Cardiac fibroblast (primary cell): ENCODE data around the gene CENPV.

Source experiments
- DNase-seq, 2 donors: peaks; one replicate each; pipeline versions ENCODE4 v3.0.0 to v3.0.0-alpha.2; 2010; ENCODE audit warnings: low read depth in 2 of 2
- H3K4me3 ChIP-seq, 2 donors: replicated peaks in 1 of 2; 1 replicate in 1 of 2; 2 replicates in 1 of 2; pipeline ENCODE4 v1.5.1; 2011; ENCODE audit warnings: low read depth in 2 of 2, low read length in 2 of 2, mild to moderate bottlenecking in 2 of 2, moderate library complexity in 1 of 2
- TF ChIP-seq, protein P1 (sequence below): IDR thresholded peaks from one replicate; pipeline ENCODE4 v1.5.1; 2011; ENCODE audit warnings: low read depth, mild to moderate bottlenecking, low read length, inconsistent platforms

Gene CENPV

DNA sequence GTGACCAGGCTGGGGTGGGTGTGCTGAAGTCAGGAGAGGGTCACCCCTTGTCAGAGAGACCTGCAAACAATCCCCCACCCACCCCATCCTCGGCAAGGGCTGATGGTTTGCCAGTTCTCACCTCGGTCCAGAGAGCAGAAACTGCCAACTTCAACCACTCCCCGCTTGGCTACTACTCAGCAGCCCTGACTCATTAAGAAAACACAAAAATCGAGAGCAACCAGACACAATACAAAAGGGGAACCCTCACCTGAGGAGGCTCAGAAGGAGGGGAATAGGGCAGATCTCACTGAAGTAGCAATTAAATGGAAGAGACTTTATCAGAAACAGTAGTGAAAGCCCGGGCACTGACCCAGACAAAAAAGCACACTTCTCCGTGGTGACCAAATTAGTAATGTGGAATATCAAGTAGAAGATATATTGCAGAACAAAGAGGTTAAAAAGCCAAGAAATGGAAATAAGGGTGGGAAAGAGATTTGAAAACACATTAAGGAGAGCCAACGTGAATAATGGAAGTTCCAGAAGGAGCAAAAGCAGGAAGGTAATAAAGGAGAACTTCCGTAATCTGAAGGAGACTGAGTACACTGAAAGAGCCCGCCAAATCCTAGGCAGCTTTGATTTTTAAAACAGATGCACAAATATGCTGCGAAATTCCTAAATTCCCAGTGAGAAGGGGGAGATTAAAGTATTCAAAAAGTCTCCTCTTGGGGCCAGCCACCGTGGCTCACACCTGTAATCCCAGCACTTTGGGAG, 23.6 kb downstream of the CENPV start:
- TF ChIP-seq, protein P1, sequence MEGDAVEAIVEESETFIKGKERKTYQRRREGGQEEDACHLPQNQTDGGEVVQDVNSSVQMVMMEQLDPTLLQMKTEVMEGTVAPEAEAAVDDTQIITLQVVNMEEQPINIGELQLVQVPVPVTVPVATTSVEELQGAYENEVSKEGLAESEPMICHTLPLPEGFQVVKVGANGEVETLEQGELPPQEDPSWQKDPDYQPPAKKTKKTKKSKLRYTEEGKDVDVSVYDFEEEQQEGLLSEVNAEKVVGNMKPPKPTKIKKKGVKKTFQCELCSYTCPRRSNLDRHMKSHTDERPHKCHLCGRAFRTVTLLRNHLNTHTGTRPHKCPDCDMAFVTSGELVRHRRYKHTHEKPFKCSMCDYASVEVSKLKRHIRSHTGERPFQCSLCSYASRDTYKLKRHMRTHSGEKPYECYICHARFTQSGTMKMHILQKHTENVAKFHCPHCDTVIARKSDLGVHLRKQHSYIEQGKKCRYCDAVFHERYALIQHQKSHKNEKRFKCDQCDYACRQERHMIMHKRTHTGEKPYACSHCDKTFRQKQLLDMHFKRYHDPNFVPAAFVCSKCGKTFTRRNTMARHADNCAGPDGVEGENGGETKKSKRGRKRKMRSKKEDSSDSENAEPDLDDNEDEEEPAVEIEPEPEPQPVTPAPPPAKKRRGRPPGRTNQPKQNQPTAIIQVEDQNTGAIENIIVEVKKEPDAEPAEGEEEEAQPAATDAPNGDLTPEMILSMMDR: no peak
- no peak overlapping the region for H3K4me3 ChIP-seq
- DNase-seq: peak; percentile 47 to 61

DNA sequence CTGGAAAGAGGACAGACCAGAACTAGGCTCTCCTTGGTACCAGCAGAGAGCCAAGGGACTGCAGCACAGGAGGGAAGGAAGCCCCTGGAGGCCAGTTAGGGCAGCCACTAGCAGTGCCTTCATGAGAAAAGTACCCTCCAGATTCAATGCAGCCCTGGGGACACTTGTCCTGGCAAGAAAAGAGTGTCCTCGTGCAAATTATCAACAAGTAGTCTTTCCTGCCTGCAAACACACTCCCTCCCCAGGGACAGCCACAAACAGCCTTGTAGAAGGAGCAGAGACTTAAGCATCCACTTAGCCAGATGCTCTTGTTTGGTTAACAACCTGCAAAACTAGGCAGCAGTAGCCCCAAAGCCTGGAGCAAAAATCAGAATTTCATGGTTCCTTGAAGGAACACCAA, 24.3 kb downstream of the CENPV start:
- no peak overlapping the region for H3K4me3 ChIP-seq
- DNase-seq: peak; percentile 20 to 21
- TF ChIP-seq, protein P1: peak; percentile 24

DNA sequence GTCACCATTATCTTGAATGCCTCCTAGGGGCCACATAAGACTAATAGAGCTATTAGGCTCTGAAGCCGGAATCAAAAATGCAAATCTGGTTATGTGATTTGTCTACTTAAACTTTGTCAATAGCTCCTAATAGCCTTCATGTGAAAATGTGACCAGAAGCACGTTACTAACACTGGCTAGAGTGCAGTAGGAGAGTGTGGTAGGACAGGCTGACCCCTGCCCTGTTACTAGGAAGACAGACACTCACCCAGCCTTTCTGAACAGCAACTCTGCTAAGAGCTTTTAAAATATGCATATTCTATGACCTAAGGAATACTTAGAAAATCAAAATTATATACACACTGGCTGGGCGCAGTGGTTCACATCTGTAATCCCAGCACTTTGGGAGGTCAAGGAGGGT, 26.3 kb downstream of the CENPV start:
- DNase-seq: no peak
- TF ChIP-seq, protein P1: no peak
- H3K4me3 ChIP-seq: no peak overlapping the region

DNA sequence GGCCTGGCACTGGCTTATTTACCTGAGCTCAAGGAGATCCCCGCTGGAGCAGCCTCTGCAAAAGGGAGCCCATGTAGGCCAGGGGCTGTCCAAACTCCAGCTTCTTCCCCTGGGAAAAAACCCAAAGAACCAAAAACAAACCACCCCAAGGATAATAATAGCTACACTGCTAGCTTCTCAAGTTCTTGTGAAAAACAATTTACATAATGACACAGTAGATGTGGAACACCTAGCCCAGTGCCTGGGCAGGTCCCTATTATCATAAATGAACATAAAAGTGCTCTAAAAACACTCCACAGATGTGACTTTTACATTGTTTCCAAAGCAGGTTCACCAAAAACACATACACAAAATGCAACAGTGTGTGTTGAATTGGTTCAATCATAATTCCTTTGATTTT, 27.3 kb downstream of the CENPV start:
- no peak overlapping the region for H3K4me3 ChIP-seq
- TF ChIP-seq, protein P1: no peak
- no peak for DNase-seq

DNA sequence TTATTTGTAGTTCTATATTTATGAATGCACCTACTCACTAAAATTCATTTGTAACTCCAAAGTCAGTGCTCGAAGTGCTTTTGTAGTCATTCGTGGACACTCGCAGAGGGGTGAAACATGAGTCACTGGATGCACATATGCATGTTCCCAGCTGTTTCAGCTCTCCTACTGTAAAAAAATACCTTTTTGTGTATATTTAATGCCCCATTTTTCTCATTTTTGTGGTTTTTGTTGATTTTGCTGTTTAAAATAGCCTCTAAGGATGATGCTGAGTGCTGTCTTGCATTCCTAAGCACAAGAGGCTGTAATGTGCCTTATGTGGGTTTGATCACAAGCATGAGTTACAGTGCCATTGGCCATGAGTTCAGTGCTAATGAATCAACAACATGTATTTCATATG, 30.6 kb downstream of the CENPV start:
- H3K4me3 ChIP-seq: no peak overlapping the region
- TF ChIP-seq, protein P1: no peak
- DNase-seq: peak; percentile 31 to 81

DNA sequence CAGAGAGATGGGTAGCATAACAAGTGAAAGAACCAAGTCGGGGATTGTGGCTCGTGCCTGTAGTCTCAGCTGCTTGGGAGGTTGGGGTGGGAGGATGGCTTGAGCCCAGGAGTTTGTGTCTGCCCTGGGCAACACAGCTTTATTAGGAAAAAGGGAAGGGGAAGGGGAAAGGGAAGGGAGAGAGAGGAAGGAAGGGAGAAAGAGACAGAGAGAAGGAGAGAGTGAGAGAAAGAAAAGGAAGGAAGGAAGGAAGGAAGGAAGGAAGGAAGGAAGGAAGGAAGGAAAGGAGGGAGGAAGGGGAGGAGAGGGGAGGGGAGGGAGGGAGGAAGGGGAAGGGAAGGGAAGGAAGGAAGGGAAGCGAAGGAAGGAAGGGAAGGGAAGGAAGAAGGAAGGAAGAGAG, 33.3 kb downstream of the CENPV start:
- DNase-seq: no peak
- H3K4me3 ChIP-seq: no peak overlapping the region
- TF ChIP-seq, protein P1: no peak

DNA sequence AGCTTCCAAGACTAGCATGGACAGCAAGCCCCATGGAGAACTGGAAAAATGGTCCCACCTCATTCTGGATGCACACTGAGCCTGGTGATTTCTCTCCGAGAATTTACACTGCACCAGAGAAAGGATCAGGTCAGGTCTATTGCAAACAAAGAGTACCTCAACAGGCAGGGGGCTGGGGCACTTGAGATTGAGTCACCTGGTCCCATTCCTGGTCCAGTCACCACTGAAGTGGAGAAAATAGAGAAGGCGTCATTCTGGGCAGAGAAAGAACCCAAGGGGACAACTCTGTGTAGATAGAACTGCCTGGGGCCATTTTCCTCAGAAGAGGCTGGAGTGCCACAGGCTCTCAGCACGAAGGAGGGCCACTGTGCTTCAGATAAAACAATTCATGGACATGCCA, 38.4 kb downstream of the CENPV start:
- H3K4me3 ChIP-seq: no peak overlapping the region
- TF ChIP-seq, protein P1: no peak
- no peak for DNase-seq
